ENCODE data around the gene RAB7B.

GRCh38 chr1:205992218-205992882 lies 10.8 kb downstream of the RAB7B start:
- TF ChIP-seq POLR2A (IDR thresholded peaks at IDR 0.05): no peak
- no peak for TF ChIP-seq CTCF (IDR thresholded peaks at IDR 0.05)
